GM18505 (cell line): Measurements from ENCODE around the gene PLCZ1.
"Not testable (repeated sequence)": the region's sequence is repeated elsewhere in the genome, so short reads cannot be mapped to it uniquely, and the experiment has no call there.

ENCODE experiments used
- ATAC-seq: cut with Tn5 transposase; IDR thresholded peaks from one replicate; pipeline ENCODE4 v1.9.1; 2021; ENCODE audit not compliant: unreplicated experiment
- POLR2A ChIP-seq: IDR thresholded peaks from 4 replicates; pipeline ENCODE4 v1.6.1; 2011; ENCODE audit warnings: borderline replicate concordance; ENCODE audit not compliant: insufficient read depth, insufficient read length; ENCODE audit errors: extremely low read depth

The PLCZ1 gene

GRCh38 chr12:18720690-18721089 lies 17.1 kb downstream of the PLCZ1 start:
- ATAC-seq, result no peak
- no peak for TF ChIP-seq POLR2A

GRCh38 chr12:18719922-18720510 lies 17.8 kb downstream of the PLCZ1 start:
- ATAC-seq, result no peak
- no peak for TF ChIP-seq POLR2A

- no peak for ATAC-seq
- no peak for TF ChIP-seq POLR2A
Measured at GRCh38 chr12:18718462-18718861, 19.4 kb downstream of the PLCZ1 start.

GRCh38 chr12:18716236-18716635 lies 21.6 kb downstream of the PLCZ1 start:
- no peak for TF ChIP-seq POLR2A
- no peak for ATAC-seq

- no peak for TF ChIP-seq POLR2A
- no peak for ATAC-seq
Measured at GRCh38 chr12:18706798-18707197, 31.0 kb downstream of the PLCZ1 start.

- no peak for TF ChIP-seq POLR2A
- no peak for ATAC-seq
Measured at GRCh38 chr12:18703911-18704310, 33.9 kb downstream of the PLCZ1 start.

- no peak for TF ChIP-seq POLR2A
- ATAC-seq, result no peak
Measured at GRCh38 chr12:18703321-18703720, 34.5 kb downstream of the PLCZ1 start.

- no peak for TF ChIP-seq POLR2A
- no peak for ATAC-seq
Measured at GRCh38 chr12:18700271-18700670, 37.5 kb downstream of the PLCZ1 start.

GRCh38 chr12:18696971-18697602 lies 40.7 kb downstream of the PLCZ1 start:
- ATAC-seq, result no peak
- TF ChIP-seq POLR2A, result no peak

GRCh38 chr12:18693986-18694385 lies 43.8 kb downstream of the PLCZ1 start:
- not testable (repeated sequence) for ATAC-seq

GRCh38 chr12:18690653-18691052 lies 47.2 kb downstream of the PLCZ1 start:
- ATAC-seq, result no peak
- TF ChIP-seq POLR2A, result no peak

GRCh38 chr12:18689771-18690170 lies 48.0 kb downstream of the PLCZ1 start:
- TF ChIP-seq POLR2A, result no peak
- no peak for ATAC-seq

GRCh38 chr12:18684430-18684829 lies 53.4 kb downstream of the PLCZ1 start:
- ATAC-seq, result no peak
- no peak for TF ChIP-seq POLR2A

GRCh38 chr12:18683327-18684013 lies 54.3 kb downstream of the PLCZ1 start:
- TF ChIP-seq POLR2A, result no peak
- ATAC-seq, result no peak
